Right ventricle myocardium inferior (tissue), 1 donor: ENCODE measurements around the gene KANK2. TPM values are rescaled to one million over a fixed set of nuclear protein-coding genes. Genes with fewer than 3 reads are reported as not detected.
A peak's percentile ranks its signal among the peaks of the same experiment; 100 is the strongest.
"Not testable (repeated sequence)": the region's sequence is repeated elsewhere in the genome, so short reads cannot be mapped to it uniquely, and the experiment has no call there.

Source experiments
- ATAC-seq: fragments of 200-7000 bp; cut with Tn5 transposase; one replicate; pipeline ENCODE4 v1.9.1; 2020; ENCODE audit warnings: mild to moderate bottlenecking, moderate library complexity
- DNase-seq: peaks from one replicate; pipeline ENCODE4 v3.0.0; 2021; ENCODE audit errors: missing footprints
- intact Hi-C: fragments of 100-400 bp; cut with DNase I; formaldehyde crosslinking; loops from one replicate; pipeline ENCODE4 v1.11.0; 2022
- total RNA-seq: library from RNA; stranded (reverse); fragmentation: NEBNext Ultra II Directional; extraction: Animal tissue kit (Norgen Biotek cat#: 25700); gene quantifications from one replicate; pipeline ENCODE4 v1.2.1, GENCODE V29; 2021
- donor health status: DM: no; HTN: yes; CAD: no; lungs with severe emphysema.

The KANK2 gene
- total RNA-seq, 1 donor from 2014 or later = 434 TPM

DNA sequence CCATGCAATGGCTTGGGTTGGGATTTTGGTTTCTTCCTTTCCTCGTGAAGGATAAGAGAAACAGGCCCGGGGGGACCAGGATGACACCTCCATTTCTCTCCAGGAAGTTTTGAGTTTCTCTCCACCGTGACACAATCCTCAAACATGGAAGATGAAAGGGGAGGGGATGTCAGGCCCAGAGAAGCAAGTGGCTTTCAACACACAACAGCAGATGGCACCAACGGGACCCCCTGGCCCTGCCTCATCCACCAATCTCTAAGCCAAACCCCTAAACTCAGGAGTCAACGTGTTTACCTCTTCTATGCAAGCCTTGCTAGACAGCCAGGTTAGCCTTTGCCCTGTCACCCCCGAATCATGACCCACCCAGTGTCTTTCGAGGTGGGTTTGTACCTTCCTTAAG is 65.9 kb downstream of the KANK2 start:
- ATAC-seq (no peak), DNase-seq (no peak)
- intact Hi-C loops = loop anchor here (2.0 to 5.0 kb wide), 2 partner anchors 39 to 95 kb away; no protein-coding TSS in a partner anchor

DNA sequence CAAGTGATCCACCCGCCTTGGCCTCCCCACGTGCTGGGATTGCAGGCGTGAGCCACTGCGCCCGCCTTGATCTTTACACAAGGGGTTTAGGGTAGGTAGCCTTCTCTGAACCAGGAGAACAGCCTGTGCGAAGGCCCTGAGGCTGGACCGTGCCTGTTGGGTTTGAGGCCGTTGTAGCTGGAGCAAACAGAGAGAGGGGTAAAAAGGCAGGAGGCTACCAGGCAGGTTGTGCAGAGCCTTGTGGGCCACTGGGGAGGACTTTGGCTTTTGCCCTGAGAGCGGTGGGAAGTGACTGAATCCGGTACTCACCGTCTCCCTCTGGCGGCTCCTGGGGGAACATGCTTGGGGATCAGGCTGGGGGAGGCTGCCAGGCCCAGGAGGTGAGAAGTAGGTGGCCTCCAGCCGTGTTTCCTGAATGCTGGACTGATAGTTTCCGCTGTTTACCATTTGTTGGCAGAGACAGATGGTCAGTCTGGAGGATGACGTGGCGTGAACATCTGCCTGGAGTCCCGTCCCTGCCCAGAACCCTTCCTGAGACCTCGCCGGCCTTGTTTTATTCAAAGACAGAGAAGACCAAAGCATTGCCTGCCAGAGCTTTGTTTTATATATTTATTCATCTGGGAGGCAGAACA is 66.4 kb downstream of the KANK2 start:
- DNase-seq = peak; percentile 89
- intact Hi-C loops = loop anchor here (2.0 to 5.0 kb wide), 2 partner anchors 39 to 94 kb away; no protein-coding TSS in a partner anchor
- peak; percentile 87 for ATAC-seq

DNA sequence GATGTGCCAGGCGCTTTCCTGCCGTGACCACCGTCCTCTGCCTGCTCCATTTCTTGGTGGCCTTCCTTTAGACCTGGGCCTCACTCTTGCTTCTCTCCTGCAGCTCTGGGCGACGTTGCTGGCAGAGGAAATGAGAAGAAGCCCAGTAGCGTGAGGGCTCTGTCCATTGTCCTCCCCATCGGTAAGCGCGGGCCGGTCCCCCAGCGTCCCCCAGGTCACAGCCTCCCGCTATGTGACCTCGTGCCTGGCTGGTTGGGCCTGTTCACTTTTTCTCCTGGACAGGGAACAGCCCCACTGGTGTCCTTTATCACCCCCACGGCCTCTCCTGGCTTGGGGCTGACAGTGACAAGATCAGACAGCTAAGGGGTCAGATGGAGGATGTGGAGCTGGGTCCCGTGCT is 69.4 kb downstream of the KANK2 start:
- ATAC-seq (no peak), DNase-seq (no peak)
- intact Hi-C loops = loop anchor here (5.0 kb wide), 1 partner anchor 191 kb away; no protein-coding TSS in a partner anchor

DNA sequence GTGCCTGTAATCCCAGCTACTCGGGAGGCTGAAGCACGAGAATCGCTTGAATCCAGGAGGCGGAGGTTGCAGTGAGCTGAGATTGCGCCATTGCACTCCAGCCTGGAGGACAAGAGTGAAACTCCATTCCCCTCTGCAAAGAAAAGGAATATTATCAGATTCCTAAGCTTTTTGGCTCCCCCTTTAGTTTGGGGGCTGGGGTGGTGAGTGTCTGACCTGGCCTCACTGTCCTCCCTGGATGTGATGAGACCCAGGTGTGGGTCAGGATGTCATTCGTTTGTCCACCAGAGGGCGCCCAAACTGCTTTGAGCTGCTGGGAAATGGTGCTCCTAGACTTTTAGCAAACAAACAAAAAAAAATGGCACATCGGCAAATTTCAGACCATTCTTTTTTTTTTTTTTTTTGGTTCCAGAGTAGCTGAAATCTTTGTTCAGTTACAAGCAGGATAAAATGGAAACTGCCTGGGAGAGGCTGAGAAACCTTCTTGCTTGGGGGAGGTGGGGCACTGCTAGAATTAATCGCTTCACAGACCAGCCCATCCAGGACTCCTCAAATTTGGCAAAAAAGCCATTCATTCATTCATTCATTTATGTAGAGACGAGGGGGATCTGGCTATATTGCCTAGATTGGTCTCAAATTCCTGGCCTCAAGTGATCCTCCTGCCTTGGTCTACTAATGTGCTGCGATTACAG is 71.2 kb downstream of the KANK2 start:
- intact Hi-C loops = loop anchor here (5.0 kb wide), 1 partner anchor 189 kb away; no protein-coding TSS in a partner anchor
- DNase-seq = peak; percentile 78
- peak; percentile 69 for ATAC-seq

DNA sequence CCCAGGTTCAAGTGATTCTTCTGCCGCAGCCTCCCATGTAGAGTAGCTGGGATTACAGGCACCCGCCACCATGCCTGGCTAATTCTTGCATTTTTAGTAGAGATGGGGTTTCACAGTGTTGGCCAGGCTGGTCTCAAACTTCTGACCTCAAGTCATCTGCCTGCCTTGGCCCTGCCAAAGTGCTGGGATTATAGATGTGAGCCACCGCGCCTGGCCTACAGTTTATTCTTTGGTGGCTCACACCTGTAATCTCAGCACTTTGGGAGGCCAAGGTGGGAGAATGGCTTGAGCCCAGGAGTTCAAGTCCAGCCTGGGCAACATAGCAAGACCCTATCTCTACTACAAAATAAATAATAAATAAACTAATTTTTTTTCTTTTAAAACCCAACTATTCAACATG is 73.2 kb downstream of the KANK2 start:
- intact Hi-C loops, DNase-seq, ATAC-seq: not testable (repeated sequence)

DNA sequence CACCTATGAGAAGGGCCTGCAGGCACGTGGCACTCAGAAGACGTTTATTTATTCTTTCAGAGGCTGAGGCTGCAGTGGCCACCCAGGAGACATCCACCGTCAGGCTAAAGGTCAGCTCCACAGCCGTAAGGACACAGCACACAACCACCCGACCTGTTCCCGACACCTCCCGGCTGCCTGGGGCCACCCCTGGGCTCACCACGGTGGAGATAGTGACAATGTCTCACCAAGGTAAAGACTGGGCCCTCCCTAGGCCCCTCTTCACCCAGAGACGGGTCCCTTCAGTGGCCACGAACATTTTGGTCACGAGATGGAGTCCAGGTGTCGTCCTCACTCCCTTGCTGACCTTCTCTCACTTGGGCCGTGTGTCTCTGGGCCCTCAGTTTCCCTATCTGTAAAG is 74.2 kb downstream of the KANK2 start:
- ATAC-seq (no peak), DNase-seq (no peak)
- intact Hi-C loops = no loop called here

DNA sequence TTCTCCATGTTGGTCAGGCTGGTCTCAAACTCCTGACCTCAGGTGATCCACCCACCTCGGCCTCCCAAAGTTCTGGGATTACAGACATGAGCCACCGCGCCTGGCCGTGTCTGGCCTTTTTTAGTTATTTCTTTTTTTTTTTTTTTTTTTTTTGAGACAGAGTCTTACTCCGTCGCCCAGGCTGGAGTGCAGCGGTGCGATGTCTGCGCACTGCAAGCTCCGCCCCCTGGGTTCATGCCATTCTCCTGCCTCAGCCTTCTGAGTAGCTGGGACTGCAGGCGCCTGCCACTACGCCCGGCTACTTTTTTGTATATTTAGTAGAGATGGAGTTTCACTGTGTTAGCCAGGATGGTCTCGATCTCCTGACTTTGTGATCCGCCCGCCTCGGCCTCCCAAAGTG is 75.4 kb downstream of the KANK2 start:
- ATAC-seq, intact Hi-C loops, DNase-seq: not testable (repeated sequence)

DNA sequence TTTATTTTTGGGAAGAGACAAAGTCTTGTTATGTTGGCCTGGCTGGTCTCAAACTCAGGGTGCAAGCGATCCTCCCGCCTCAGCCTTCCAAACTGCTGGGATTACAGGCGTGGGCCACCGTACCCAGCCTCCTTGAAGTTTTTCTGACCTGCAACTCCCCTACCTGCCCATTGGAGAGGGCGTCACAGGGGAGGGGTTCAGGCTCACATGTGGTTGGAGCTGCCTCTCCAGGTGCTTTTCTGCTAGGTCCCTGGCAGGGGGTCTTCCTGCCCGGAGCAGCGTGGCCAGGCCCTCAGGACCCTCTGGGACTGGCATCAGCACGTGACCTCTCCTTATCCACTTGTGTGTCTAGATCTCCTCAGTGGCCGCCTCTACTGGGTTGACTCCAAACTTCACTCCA is 80.8 kb downstream of the KANK2 start:
- DNase-seq (no peak), ATAC-seq (no peak)
- intact Hi-C loops = no loop called here

DNA sequence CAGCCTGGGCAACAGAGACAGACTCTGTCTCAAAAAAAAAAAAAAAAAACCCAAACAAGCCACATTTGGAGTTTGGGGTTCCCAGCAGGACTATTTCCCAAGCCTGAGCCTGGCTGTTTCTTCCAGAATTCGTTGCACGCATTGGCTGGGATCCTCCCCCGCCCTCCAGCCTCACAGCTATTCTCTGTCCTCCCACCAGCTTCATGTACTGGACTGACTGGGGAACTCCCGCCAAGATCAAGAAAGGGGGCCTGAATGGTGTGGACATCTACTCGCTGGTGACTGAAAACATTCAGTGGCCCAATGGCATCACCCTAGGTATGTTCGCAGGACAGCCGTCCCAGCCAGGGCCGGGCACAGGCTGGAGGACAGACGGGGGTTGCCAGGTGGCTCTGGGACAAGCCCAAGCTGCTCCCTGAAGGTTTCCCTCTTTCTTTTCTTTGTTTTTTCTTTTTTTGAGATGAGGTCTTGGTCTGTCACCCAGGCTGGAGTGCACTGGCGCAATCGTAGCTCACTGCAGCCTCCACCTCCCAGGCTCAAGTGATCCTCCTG is 81.4 kb downstream of the KANK2 start:
- no peak for ATAC-seq
- intact Hi-C loops = no loop called here

DNA sequence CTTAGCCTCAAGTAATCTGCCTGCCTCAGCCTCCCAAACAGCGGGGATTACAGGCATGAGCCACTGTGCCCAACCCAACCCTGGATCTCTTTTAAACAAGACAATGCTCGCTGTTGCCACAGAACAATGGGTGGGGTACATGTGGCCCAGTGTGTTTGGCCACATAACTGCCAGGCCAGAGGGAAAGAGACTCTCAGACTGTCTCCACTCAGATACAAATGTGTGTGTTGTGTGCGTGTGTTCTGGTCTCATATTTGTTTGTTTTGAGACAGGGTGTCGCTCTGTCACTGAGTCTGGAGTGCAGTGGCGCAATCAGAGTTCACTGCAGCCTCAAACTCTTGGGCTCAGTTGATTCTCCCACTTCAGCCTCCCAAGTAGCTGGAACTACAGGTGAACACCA is 82.3 kb downstream of the KANK2 start:
- no peak for DNase-seq

More for the DNA sequence above, 81.4 kb downstream of the KANK2 start:
- no peak for DNase-seq

More for the DNA sequence above, 82.3 kb downstream of the KANK2 start:
- ATAC-seq = no peak
- intact Hi-C loops = no loop called here

Other genes with a start within 250 kb of the KANK2 start
- 33.8 TPM for gene SMARCA4, start 236.5 kb downstream of the KANK2 start, total RNA-seq
- gene LDLR, start 108.1 kb downstream of the KANK2 start, total RNA-seq = 12.8 TPM
- 8.6 TPM for gene SPC24, start 41.8 kb downstream of the KANK2 start, total RNA-seq
- gene ANGPTL8, start 42.1 kb upstream of the KANK2 start, total RNA-seq = 0.87 TPM
- gene DOCK6, start 65.0 kb upstream of the KANK2 start, total RNA-seq = 35.1 TPM
- not detected for gene TSPAN16, start 98.6 kb upstream of the KANK2 start, total RNA-seq
- gene RAB3D, start 142.1 kb upstream of the KANK2 start, total RNA-seq = 9.4 TPM
- 106 TPM for gene TMEM205, start 148.7 kb upstream of the KANK2 start, total RNA-seq
- 17.1 TPM for gene CCDC159, start 149.0 kb upstream of the KANK2 start, total RNA-seq
- gene PLPPR2, start 157.9 kb upstream of the KANK2 start, total RNA-seq = 17.7 TPM
- 1.9 TPM for gene SWSAP1, start 177.1 kb upstream of the KANK2 start, total RNA-seq
- gene EPOR, start 186.8 kb upstream of the KANK2 start, total RNA-seq = 8.4 TPM
- 10.5 TPM for gene RGL3, start 221.8 kb upstream of the KANK2 start, total RNA-seq
- gene ODAD3, start 237.6 kb upstream of the KANK2 start, total RNA-seq = 0.68 TPM
- gene PRKCSH, start 238.1 kb upstream of the KANK2 start, total RNA-seq = 123 TPM